HG03196 (cell line): ENCODE measurements around the gene ALPP.
"Not testable (repeated sequence)": the region's sequence is repeated elsewhere in the genome, so short reads cannot be mapped to it uniquely, and the experiment has no call there.

ENCODE experiments used
- ATAC-seq: cut with Tn5 transposase; IDR thresholded peaks from one replicate; pipeline ENCODE4 v1.9.1; 2021; ENCODE audit not compliant: unreplicated experiment

ALPP gene

GRCh38 chr2:232419245-232420072 lies 40.9 kb downstream of the ALPP start:
- ATAC-seq: no peak

- no peak for ATAC-seq
These were observed 41.5 kb downstream of the ALPP start for GRCh38 chr2:232420073-232420454.

GRCh38 chr2:232420463-232421188 lies 42.1 kb downstream of the ALPP start:
- ATAC-seq: no peak

GRCh38 chr2:232421189-232421785 lies 42.7 kb downstream of the ALPP start:
- ATAC-seq: no peak

GRCh38 chr2:232422051-232422450 lies 43.5 kb downstream of the ALPP start:
- ATAC-seq: no peak

- not testable (repeated sequence) for ATAC-seq
These were observed 44.4 kb downstream of the ALPP start for GRCh38 chr2:232422996-232423395.

- ATAC-seq: not testable (repeated sequence)
These were observed 44.9 kb downstream of the ALPP start for GRCh38 chr2:232423407-232423806.

GRCh38 chr2:232431705-232432590 lies 53.4 kb downstream of the ALPP start:
- no peak for ATAC-seq
